Hematopoietic multipotent progenitor cell treated with erythropoietin and hydrocortisone succinate and interleukin-3 and kit ligand, for 15 days (in vitro differentiated cells): ENCODE data around the gene CRHR1.

Experiments used
- DNase-seq: peaks from one replicate; pipeline ENCODE4 v3.0.0-alpha.2; 2015; ENCODE audit warnings: low spot score

CRHR1 gene

DNA sequence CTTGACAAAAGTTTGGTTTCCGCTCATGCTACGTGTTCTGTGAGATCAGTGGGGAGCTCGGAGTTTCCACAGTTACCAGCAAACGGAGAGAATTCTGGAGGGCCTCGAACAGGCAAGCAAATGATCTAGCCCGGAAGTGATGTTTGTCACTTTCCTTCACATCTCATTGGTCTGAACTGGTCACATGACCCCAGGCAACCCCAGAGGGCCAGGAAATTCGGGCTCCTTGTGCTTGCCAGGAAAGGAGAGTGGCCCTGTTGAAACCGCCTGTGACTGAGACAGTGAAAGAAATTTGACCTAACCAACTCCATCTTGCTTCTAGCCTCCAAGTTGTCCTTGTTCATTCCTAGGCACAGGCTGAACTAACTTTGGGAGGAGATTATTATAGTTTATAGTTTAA, 83.6 kb downstream of the CRHR1 start:
- no peak for DNase-seq

GRCh38 chr17:45868276-45868675, 84.2 kb downstream of the CRHR1 start:
- DNase-seq = no peak

DNA sequence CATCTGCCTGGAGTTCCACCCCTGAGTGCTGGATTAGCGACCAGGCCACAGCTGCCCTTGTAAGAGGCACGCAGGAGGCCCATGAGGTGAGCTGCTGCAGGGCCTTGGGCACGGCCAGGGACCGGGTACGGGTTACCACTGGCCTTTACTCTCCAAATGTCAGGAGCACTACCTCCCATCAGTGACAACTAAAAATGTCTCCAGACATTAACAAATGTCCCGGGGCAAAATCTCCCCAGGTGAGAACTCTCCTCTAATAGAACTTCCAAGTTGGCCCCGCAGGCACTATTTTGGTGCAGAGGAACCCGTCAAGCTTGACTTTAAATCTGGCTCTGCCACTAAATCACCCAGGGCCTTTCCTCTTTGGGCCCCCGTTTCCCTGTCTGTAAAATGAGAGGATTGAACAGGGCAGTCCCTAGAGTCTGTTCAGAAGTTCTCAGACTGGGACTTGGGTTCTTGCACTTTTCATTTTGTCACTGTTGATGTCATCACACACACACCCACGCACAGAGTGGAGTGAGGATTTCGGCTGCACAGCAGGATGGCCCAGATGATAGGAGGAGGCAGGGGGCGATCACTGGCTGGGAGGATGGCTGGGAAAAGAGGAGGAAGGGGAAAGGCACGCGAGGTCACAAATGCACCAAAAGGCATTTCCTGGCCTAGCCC, 85.7 kb downstream of the CRHR1 start:
- no peak for DNase-seq

DNA sequence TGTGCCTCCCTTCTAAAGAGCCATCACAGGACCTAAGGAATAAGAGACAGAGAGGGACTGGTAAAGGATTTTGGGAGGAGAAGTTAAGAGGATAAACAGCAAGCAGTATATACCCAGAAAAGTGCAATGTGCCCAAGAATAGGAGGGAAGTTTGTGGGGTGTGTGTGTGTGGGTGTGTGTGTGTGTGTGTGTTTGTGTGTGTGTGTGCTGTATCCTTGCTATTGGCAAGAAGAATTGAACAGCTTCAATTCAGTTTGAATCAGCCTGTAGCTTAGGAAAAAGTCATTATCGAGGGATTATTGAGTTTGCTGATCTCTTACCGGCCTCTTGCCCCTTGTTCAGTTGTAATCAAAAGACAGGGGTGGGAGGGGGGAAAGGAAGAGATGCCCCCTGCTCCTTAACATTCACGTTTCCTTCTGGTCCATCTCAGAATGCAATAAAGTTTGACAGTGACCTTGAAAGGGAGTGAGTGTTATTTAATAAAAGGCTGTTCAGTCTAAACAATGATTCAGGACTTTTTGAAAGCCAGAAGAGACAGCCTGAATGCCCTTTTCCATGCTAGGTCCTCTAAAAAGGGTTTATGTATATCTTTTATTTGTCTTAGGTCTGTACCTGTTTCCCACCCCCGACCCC, 86.3 kb downstream of the CRHR1 start:
- no peak for DNase-seq

DNA sequence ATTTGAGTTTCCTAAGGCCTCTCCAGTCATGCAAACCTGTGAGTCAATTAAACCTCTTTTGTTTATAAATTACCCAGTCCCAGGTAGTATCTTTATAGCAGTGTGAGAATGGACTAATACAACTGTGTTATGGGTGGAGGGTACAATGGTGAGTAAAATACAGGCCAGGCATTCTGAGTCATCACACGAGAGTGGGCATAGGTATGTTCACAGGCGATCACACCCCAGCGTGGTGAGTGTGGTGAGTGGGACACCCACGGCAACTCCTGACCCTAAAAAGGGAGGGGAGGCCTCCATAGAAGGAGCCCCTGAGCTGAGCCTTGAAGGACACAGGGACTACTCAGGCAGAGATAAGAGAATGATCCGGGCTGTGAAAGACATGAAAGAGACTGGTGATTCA, 87.6 kb downstream of the CRHR1 start:
- DNase-seq = no peak

DNA sequence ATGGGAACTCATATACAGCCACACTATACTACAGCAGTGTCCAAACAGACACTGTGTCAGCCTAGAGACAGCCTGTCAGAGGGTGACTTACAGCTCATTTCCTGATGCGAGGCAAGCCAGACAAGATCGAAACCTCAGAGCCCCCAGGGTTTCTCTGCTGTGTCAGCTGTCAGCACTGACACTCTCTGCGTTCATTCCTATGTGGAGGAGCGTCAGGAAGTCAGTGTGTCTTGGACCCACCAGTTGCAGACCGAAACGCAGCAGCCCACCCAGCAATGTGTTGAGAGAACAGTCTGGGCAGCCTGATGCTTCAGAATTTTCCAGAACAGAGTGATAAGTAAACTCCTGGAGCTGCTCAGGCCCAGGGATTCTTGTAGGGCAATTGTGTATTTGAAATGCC, 89.6 kb downstream of the CRHR1 start:
- DNase-seq = no peak

- no peak for DNase-seq
Measured at GRCh38 chr17:45874151-45874550, 90.0 kb downstream of the CRHR1 start.

DNA sequence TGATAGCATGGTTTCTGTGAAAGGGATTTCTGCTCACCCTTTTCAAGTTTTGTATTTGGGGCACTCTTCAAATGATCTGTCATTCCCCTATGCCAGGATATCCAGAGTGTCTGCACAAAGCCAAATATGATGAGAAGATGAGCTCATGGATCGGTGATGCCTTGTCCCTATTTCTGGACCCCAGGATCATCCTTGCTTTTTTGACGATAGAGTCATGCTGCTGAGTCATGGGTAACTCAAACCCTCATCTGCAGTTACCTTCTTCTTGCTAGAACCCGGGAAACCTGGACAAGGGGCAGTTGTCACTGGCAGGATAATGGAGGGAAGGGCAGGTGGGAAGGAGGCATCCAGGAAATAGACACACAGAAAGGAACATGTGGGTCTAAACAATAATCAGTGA, 92.4 kb downstream of the CRHR1 start:
- no peak for DNase-seq

DNA sequence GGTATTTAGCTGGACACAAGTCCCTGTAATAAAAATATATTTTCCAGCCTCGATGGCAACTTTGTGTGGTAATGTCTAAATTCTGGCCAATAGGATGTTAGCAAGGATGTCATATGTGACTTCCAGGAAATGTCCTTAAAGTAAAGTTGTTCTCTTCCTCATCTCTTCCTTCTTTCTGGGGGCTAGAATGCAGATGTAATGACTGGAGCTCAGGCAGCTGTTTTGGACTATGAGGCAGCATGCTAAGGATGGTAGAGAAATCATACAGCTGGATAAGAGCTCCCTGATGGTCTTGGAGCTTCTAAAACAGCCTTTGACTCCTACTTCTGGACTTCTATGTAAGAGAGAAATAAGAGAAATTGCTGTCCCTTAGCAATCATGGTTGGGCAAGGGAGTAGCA, 93.3 kb downstream of the CRHR1 start:
- DNase-seq = no peak

DNA sequence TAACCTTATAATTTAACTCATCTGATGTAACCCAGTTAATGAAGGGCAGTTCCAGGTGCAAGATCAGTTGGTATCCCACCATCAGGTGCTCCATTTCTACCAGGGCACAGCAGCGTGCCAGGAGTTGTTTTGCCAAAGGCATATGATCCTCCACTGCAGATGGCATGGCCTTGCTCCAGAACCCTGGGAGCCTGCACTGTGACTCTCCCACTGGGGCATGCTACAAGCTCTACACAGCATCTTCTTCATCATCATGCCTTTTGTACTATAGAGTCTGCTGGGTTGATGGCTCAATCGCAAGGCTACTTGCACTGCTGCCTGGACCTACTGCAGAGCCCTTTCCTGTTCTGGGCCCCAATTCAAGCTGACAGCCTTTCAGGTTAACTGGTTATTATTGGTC, 98.9 kb downstream of the CRHR1 start:
- no peak for DNase-seq
